ENCODE data around the gene CARD8. TPM values are rescaled to one million over a fixed set of nuclear protein-coding genes. Genes with fewer than 3 reads are reported as not detected.

CARD8 gene
- total RNA-seq, 1 experiment from 2014 or later: 25.6 TPM

DNA sequence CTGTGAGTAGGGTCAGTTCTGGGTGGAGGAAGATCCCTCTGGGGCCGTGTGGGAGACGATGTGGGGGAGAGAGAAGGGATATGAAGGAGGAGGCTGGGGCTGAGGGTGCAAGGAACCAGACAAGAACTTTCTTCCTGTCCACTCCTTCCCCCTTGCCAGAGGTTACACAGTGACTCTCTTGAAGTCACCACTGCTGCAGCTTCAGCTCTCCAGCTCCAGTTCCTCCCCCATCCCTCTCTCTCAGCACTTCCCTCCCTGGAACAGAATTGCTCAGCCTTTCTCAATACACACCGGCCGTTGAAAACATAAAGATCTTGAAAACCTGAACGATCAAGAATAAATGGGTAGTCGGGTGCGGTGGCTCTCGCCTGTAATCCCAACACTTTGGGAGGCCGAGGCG, 80.1 kb downstream of the CARD8 start:
- ChIA-PET POLR2A (ENCODE audit: unreplicated experiment) (interaction anchor here (0.6 kb wide), 1 partner anchor 24 kb away, joined by 5 read pairs; no protein-coding TSS in a partner anchor), CTCF (no interaction called here)
- Histone ChIP-seq H3K9me2 (ENCODE audit: insufficient read depth) (no peaks in the 10 kb centered on the region), H3K27me3 (ENCODE audit: insufficient read depth, low read depth) (no peaks in the 10 kb centered on the region), H3K4me3 (no peak overlapping the region), H2AFZ (no peak overlapping the region), H3K9me3 (ENCODE audit: insufficient read depth, low read depth) (no peaks in the 10 kb centered on the region), H3K27ac (no peak overlapping the region), H3K79me2 (ENCODE audit: low read depth) (peaks cover 23% of the 10 kb centered on the region), H3K4me1 (replicated peaks; ENCODE audit: insufficient read depth) (peaks cover 8% of the 10 kb centered on the region; the same call in 1 of the 2 replicates), H4K20me1 (ENCODE audit: insufficient read depth) (no peaks in the 10 kb centered on the region), H3K36me3 (ENCODE audit: low read depth) (peaks cover 17% of the 10 kb centered on the region; the same call in 1 of the 2 replicates), H3K4me2 (no peak overlapping the region), H3F3A (ENCODE audit: insufficient read depth, low read depth) (peaks cover 4% of the 10 kb centered on the region; the same call in 1 of the 2 replicates)
- no peak for DNase-seq
- no TSS peak for BruUV-seq (replicated peaks)
- intact Hi-C loops (cut with micrococcal nuclease; ENCODE audit: unreplicated experiment): no loop called here
- TF ChIP-seq, protein P1, sequence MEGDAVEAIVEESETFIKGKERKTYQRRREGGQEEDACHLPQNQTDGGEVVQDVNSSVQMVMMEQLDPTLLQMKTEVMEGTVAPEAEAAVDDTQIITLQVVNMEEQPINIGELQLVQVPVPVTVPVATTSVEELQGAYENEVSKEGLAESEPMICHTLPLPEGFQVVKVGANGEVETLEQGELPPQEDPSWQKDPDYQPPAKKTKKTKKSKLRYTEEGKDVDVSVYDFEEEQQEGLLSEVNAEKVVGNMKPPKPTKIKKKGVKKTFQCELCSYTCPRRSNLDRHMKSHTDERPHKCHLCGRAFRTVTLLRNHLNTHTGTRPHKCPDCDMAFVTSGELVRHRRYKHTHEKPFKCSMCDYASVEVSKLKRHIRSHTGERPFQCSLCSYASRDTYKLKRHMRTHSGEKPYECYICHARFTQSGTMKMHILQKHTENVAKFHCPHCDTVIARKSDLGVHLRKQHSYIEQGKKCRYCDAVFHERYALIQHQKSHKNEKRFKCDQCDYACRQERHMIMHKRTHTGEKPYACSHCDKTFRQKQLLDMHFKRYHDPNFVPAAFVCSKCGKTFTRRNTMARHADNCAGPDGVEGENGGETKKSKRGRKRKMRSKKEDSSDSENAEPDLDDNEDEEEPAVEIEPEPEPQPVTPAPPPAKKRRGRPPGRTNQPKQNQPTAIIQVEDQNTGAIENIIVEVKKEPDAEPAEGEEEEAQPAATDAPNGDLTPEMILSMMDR (conservative IDR thresholded peaks at IDR 0.05): no peak
- no peak for TF ChIP-seq EZH2 (IDR thresholded peaks at IDR 0.05; ENCODE audit: low read depth)

DNA sequence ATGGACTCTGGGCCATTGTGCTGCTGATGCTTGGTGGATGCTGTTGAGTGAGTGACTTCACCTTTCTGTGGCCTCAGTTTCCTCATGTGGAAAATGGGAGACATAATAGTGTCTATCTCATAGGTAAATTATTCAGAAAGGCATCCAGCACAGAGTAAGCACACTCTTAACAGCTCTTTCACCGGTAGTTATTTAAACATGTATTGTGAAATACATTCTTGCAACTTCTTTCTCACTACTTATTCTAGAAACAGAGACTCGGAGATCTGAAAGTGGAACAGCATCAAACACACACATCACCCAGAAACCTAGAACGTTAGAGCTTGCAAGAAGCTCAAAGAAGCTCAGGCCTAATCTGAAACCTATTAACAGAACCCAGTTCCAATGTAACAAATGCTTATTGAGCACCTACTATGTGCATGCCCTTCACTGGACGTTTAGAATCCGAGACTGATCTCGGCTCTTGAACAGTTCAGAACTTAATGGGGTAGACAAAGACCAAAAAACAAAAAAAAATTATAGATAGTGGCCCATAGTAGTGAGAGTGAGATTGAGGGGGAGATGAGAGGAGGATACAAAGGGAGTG, 81.2 kb downstream of the CARD8 start:
- H4K20me1 ChIP-seq (ENCODE audit: insufficient read depth): no peaks in the 10 kb centered on the region
- ChIA-PET POLR2A (ENCODE audit: unreplicated experiment) (no interaction called here), CTCF (interaction anchor here (0.5 kb wide), 1 partner anchor 90 kb away, joined by 3 read pairs; no protein-coding TSS in a partner anchor)
- peaks cover 17% of the 10 kb centered on the region; the same call in 1 of the 2 replicates for H3K36me3 ChIP-seq (ENCODE audit: low read depth)
- no peak for DNase-seq
- H3K27me3 ChIP-seq (ENCODE audit: insufficient read depth, low read depth): no peaks in the 10 kb centered on the region
- no TSS peak for BruUV-seq (replicated peaks)
- intact Hi-C loops (cut with micrococcal nuclease; ENCODE audit: unreplicated experiment): no loop called here
- H3K27ac ChIP-seq: no peak overlapping the region
- peaks cover 23% of the 10 kb centered on the region for H3K79me2 ChIP-seq (ENCODE audit: low read depth)
- H3K4me3 ChIP-seq: no peak overlapping the region
- no peaks in the 10 kb centered on the region for H3K9me3 ChIP-seq (ENCODE audit: insufficient read depth, low read depth)
- peaks cover 8% of the 10 kb centered on the region; the same call in 1 of the 2 replicates for H3K4me1 ChIP-seq (replicated peaks; ENCODE audit: insufficient read depth)
- no peak overlapping the region for H3K4me2 ChIP-seq
- no peak overlapping the region for H2AFZ ChIP-seq
- peaks cover 4% of the 10 kb centered on the region; the same call in 1 of the 2 replicates for H3F3A ChIP-seq (ENCODE audit: insufficient read depth, low read depth)
- no peaks in the 10 kb centered on the region for H3K9me2 ChIP-seq (ENCODE audit: insufficient read depth)
- TF ChIP-seq, protein P1 (conservative IDR thresholded peaks at IDR 0.05): no peak
- no peak for TF ChIP-seq EZH2 (IDR thresholded peaks at IDR 0.05; ENCODE audit: low read depth)

DNA sequence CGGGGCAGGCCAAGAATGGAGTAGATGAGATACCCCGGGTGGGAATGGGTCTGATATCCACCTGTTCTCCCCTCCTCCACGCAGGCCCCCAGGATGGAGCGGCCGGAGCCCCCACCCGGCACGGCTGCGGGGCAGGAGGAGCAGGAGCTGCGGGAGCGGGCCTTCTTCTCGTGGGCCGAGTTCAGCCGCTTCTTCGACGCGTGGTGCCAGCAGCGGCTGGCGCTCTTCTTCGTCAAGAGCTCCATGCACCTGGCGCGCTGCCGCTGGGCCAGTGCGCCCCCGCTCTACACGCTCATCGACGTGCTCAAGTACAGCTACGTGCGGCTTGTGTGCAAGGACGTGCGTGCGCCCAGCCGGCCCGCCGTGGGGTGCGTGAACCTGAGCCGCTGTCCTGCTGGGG, 84.0 kb downstream of the CARD8 start:
- POLR2A ChIA-PET (ENCODE audit: unreplicated experiment): no interaction called here
- Histone ChIP-seq H3K4me3 (peak overlapping the region; percentile 96; the same call in 1 of the 2 replicates), H3K9me2 (ENCODE audit: insufficient read depth) (no peaks in the 10 kb centered on the region), H3K27me3 (ENCODE audit: insufficient read depth, low read depth) (no peaks in the 10 kb centered on the region), H2AFZ (no peak overlapping the region), H3K4me1 (replicated peaks; ENCODE audit: insufficient read depth) (peaks cover 17% of the 10 kb centered on the region), H3K36me3 (ENCODE audit: low read depth) (peaks cover 17% of the 10 kb centered on the region; the same call in 1 of the 2 replicates), H4K20me1 (ENCODE audit: insufficient read depth) (no peaks in the 10 kb centered on the region; the same call in 1 of the 2 replicates), H3K9me3 (ENCODE audit: insufficient read depth, low read depth) (no peaks in the 10 kb centered on the region), H3K4me2 (peak overlapping the region; percentile 96), H3K79me2 (ENCODE audit: low read depth) (peaks cover 49% of the 10 kb centered on the region), H3K27ac (no peak overlapping the region), H3F3A (ENCODE audit: insufficient read depth, low read depth) (peaks cover 10% of the 10 kb centered on the region; the same call in 1 of the 2 replicates)
- CTCF ChIA-PET: no interaction called here
- no peak for TF ChIP-seq EZH2 (IDR thresholded peaks at IDR 0.05; ENCODE audit: low read depth)
- no peak for DNase-seq
- intact Hi-C loops (cut with micrococcal nuclease; ENCODE audit: unreplicated experiment): no loop called here
- BruUV-seq (replicated peaks): no TSS peak

Data from PC-9 (cell line).